ENCODE results near the gene ADAM8. TPM values are rescaled to one million over a fixed set of nuclear protein-coding genes. Genes with fewer than 3 reads are reported as not detected.
"Not testable (repeated sequence)": the region's sequence is repeated elsewhere in the genome, so short reads cannot be mapped to it uniquely, and the experiment has no call there.

ADAM8 gene
- total RNA-seq, 2 donors from 2014 or later: 3.7 to 5.7 TPM

GRCh38 chr10:133236401-133237240, 40.0 kb downstream of the ADAM8 start:
- H3K27me3 ChIP-seq: peaks cover 35% of the 10 kb centered on the region
- DNase-seq: no peak
- no peak overlapping the region for H3K27ac ChIP-seq
- no peak overlapping the region for H3K9ac ChIP-seq (ENCODE audit: low read depth in 2 of 2, low read length in 2 of 2)
- H3K4me1 ChIP-seq: no peaks in the 10 kb centered on the region
- no peaks in the 10 kb centered on the region for H3K36me3 ChIP-seq
- no peak overlapping the region for H3K4me3 ChIP-seq
- H3K9me3 ChIP-seq: no peaks in the 10 kb centered on the region
- intact Hi-C loops (cut with DNase I): no loop called here
- TF ChIP-seq, protein P1, sequence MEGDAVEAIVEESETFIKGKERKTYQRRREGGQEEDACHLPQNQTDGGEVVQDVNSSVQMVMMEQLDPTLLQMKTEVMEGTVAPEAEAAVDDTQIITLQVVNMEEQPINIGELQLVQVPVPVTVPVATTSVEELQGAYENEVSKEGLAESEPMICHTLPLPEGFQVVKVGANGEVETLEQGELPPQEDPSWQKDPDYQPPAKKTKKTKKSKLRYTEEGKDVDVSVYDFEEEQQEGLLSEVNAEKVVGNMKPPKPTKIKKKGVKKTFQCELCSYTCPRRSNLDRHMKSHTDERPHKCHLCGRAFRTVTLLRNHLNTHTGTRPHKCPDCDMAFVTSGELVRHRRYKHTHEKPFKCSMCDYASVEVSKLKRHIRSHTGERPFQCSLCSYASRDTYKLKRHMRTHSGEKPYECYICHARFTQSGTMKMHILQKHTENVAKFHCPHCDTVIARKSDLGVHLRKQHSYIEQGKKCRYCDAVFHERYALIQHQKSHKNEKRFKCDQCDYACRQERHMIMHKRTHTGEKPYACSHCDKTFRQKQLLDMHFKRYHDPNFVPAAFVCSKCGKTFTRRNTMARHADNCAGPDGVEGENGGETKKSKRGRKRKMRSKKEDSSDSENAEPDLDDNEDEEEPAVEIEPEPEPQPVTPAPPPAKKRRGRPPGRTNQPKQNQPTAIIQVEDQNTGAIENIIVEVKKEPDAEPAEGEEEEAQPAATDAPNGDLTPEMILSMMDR (IDR thresholded peaks at IDR 0.05): no peak

DNA sequence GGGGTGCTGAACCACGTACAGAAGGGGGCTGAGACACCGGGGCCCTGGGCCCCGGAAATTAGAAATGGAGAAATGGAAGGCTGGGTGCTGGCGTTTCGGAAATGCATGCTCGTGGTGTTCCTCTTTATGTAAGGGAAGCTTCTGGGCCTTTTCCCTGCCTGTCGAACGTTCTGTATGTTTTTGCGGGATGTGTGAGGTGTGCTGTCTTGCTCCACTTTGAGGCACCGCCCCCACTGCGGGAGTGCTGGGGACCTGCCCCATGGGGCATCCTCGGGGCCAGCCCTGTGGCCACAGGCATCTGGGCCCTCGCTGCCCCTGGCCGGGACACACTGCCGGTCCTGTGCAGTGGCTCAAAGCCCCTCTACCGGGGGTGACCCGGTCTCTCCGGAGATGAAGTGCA, 40.7 kb downstream of the ADAM8 start:
- Histone ChIP-seq H3K4me1 (no peaks in the 10 kb centered on the region), H3K9me3 (no peaks in the 10 kb centered on the region), H3K4me3 (no peak overlapping the region), H3K36me3 (no peaks in the 10 kb centered on the region), H3K27me3 (peaks cover 40% of the 10 kb centered on the region), H3K27ac (no peak overlapping the region), H3K9ac (ENCODE audit: low read depth in 2 of 2, low read length in 2 of 2) (no peak overlapping the region)
- TF ChIP-seq, protein P1 (IDR thresholded peaks at IDR 0.05): no peak
- intact Hi-C loops (cut with DNase I): no loop called here
- no peak for DNase-seq

DNA sequence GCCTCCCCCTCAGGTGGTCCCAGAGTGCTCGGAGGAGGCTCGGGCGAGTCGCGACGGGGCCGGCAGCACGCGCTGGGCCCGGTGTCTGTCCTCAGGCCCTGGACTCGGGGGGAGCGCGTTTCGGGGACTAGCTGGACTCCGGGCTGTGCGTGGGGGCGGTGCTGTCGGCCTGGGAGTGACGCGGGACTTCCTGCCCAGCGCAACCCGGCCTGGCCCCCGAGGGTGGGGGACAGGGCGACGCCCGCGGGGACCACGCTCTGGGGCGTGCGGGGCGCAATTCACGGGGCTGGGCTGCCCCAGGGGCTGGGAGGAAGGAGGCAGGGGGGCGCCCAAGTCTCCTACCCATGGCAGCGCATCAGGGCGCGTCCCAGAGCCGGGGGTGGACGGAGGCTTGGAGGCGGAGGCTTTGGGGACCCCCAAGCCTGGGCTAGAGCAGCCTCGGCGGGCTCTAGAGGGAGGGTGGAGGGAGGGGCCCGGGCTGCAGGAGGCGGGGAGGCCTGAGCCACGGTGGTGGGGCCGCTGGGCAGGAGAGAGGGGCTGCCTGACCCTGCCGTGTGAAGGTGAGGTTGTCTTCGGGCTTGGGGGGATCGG, 41.3 kb downstream of the ADAM8 start:
- no peak overlapping the region for H3K27ac ChIP-seq

GRCh38 chr10:133234796-133235195, 41.9 kb downstream of the ADAM8 start:
- DNase-seq, H3K9me3 ChIP-seq, H3K27ac ChIP-seq: not testable (repeated sequence)

More for the DNA sequence above, 41.3 kb downstream of the ADAM8 start:
- Histone ChIP-seq H3K4me1 (no peaks in the 10 kb centered on the region), H3K4me3 (no peak overlapping the region), H3K36me3 (no peaks in the 10 kb centered on the region), H3K9me3 (no peaks in the 10 kb centered on the region), H3K9ac (ENCODE audit: low read depth in 2 of 2, low read length in 2 of 2) (no peak overlapping the region), H3K27me3 (peaks cover 45% of the 10 kb centered on the region)
- TF ChIP-seq, protein P1 (IDR thresholded peaks at IDR 0.05): no peak
- no peak for DNase-seq
- intact Hi-C loops (cut with DNase I): no loop called here

DNA sequence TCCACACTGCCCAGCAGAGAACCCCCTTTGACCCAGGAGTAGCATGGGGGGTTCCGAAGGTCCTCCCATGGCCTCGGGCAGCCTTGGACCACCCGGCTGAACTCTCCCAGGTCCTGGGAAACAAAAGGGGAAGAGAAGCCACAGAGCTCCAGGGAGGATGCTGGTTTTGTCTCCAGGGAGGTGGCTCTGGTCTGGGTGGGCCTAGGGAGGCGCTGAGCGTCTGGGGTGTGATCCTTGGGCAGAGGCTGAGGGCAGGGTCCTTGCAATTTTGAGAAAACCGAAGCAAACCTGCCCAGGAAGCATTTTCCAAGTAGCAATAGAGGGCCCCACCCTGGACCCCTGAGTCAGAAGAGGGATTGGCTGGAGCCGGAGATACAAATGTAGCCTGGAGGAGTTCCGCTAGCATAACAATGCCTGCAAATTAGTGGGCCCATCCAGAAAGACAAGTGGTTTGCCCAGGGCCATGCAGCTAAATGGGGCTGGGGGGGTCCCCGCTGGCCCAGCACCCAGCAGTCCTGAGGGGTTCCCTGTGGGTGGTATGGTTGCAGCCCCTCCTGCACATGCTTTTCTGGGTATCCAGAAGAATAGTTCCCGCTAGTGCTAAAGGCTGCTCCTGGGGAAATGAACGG, 44.6 kb downstream of the ADAM8 start:
- H3K4me3 ChIP-seq: no peak overlapping the region
- no peak overlapping the region for H3K27ac ChIP-seq
- H3K9ac ChIP-seq (ENCODE audit: low read depth in 2 of 2, low read length in 2 of 2): no peak overlapping the region
- intact Hi-C loops (cut with DNase I): no loop called here
- DNase-seq: no peak
- peaks cover 54% of the 10 kb centered on the region for H3K27me3 ChIP-seq
- H3K4me1 ChIP-seq: no peaks in the 10 kb centered on the region
- TF ChIP-seq, protein P1 (IDR thresholded peaks at IDR 0.05): no peak
- H3K9me3 ChIP-seq: no peaks in the 10 kb centered on the region
- no peaks in the 10 kb centered on the region for H3K36me3 ChIP-seq

More at GRCh38 chr10:133234796-133235195, 41.9 kb downstream of the ADAM8 start:
- H3K36me3 ChIP-seq; H3K4me1 ChIP-seq; intact Hi-C loops (cut with DNase I); H3K9ac ChIP-seq (ENCODE audit: low read depth in 2 of 2, low read length in 2 of 2); H3K4me3 ChIP-seq: not testable (repeated sequence)
- H3K27me3 ChIP-seq: peaks cover 49% of the 10 kb centered on the region

All from colonic mucosa (tissue), 4 donors.